HG02973 (cell line): ENCODE results near the gene DENND1A.
"Not testable (repeated sequence)": the region's sequence is repeated elsewhere in the genome, so short reads cannot be mapped to it uniquely, and the experiment has no call there.

Experiments
- ATAC-seq: cut with Tn5 transposase; IDR thresholded peaks from one replicate; pipeline ENCODE4 v1.9.1; 2021; ENCODE audit warnings: moderate library complexity; ENCODE audit not compliant: unreplicated experiment

Gene DENND1A

GRCh38 chr9:123447934-123448646 is 481.8 kb downstream of the DENND1A start:
- ATAC-seq = no peak

- no peak for ATAC-seq
Measured at GRCh38 chr9:123445981-123446610, 483.8 kb downstream of the DENND1A start.

GRCh38 chr9:123445116-123445515 is 484.8 kb downstream of the DENND1A start:
- ATAC-seq = no peak

GRCh38 chr9:123441769-123442168 is 488.2 kb downstream of the DENND1A start:
- no peak for ATAC-seq

GRCh38 chr9:123440256-123440655 is 489.7 kb downstream of the DENND1A start:
- ATAC-seq = no peak

GRCh38 chr9:123438821-123439220 is 491.1 kb downstream of the DENND1A start:
- ATAC-seq = no peak

GRCh38 chr9:123438321-123438720 is 491.6 kb downstream of the DENND1A start:
- no peak for ATAC-seq

- no peak for ATAC-seq
Measured at GRCh38 chr9:123437201-123437600, 492.7 kb downstream of the DENND1A start.

GRCh38 chr9:123435471-123435870 is 494.5 kb downstream of the DENND1A start:
- no peak for ATAC-seq

- no peak for ATAC-seq
Measured at GRCh38 chr9:123434619-123435240, 495.2 kb downstream of the DENND1A start.

- no peak for ATAC-seq
Measured at GRCh38 chr9:123432331-123433236, 497.3 kb downstream of the DENND1A start.

- no peak for ATAC-seq
Measured at GRCh38 chr9:123431581-123431980, 498.3 kb downstream of the DENND1A start.

- not testable (repeated sequence) for ATAC-seq
Measured at GRCh38 chr9:123428450-123428849, 501.5 kb downstream of the DENND1A start.

GRCh38 chr9:123426406-123426805 is 503.5 kb downstream of the DENND1A start:
- ATAC-seq = no peak

- no peak for ATAC-seq
Measured at GRCh38 chr9:123425836-123426365, 504.0 kb downstream of the DENND1A start.

- ATAC-seq = no peak
Measured at GRCh38 chr9:123425261-123425821, 504.6 kb downstream of the DENND1A start.

- no peak for ATAC-seq
Measured at GRCh38 chr9:123424552-123425225, 505.2 kb downstream of the DENND1A start.

GRCh38 chr9:123424131-123424530 is 505.8 kb downstream of the DENND1A start:
- ATAC-seq = no peak

GRCh38 chr9:123423311-123423640 is 506.6 kb downstream of the DENND1A start:
- no peak for ATAC-seq

- ATAC-seq = no peak
Measured at GRCh38 chr9:123422635-123423310, 507.2 kb downstream of the DENND1A start.
